H9 (cell line): ENCODE measurements around the gene CD300LD. TPM values are rescaled to one million over a fixed set of nuclear protein-coding genes. Genes with fewer than 3 reads are reported as not detected.

Experiments used
- DNase-seq: peaks from one replicate; pipeline ENCODE4 v3.0.0-alpha.2; 2017
- H2AFZ ChIP-seq: one replicate; pipeline ENCODE4 v1.6.1; 2013; ENCODE audit warnings: mild to moderate bottlenecking, low read length, control low read depth, moderate library complexity
- H2AK5ac ChIP-seq: 2 replicates; pipeline ENCODE4 v1.6.1; 2013; ENCODE audit warnings: low read length, control low read depth, mixed read lengths; ENCODE audit not compliant: insufficient read length
- H2BK120ac ChIP-seq: one replicate; pipeline ENCODE4 v1.6.1; 2013; ENCODE audit warnings: low read depth, mild to moderate bottlenecking, low read length, control low read depth, inconsistent platforms; ENCODE audit not compliant: poor library complexity, severe bottlenecking
- H2BK12ac ChIP-seq: 2 replicates; pipeline ENCODE4 v1.6.1; 2013; ENCODE audit warnings: low read length, control low read depth, mixed read lengths, low read depth; ENCODE audit not compliant: insufficient read length
- H2BK15ac ChIP-seq: 2 replicates; pipeline ENCODE4 v1.6.1; 2013; ENCODE audit warnings: low read depth, low read length, control low read depth
- H2BK20ac ChIP-seq: one replicate; pipeline ENCODE4 v1.6.1; 2013; ENCODE audit warnings: low read depth, mild to moderate bottlenecking, low read length, control low read depth, inconsistent platforms; ENCODE audit not compliant: poor library complexity, severe bottlenecking
- H2BK5ac ChIP-seq: 2 replicates; pipeline ENCODE4 v1.6.1; 2013; ENCODE audit warnings: low read length, control low read depth, mixed read lengths; ENCODE audit not compliant: insufficient read length
- H3K14ac ChIP-seq: 2 replicates; pipeline ENCODE4 v1.6.1; 2013; ENCODE audit warnings: low read length, control low read depth; ENCODE audit not compliant: insufficient read depth
- H3K18ac ChIP-seq: 2 replicates; pipeline ENCODE4 v1.6.1; 2013; ENCODE audit warnings: low read depth, mild to moderate bottlenecking, mixed read lengths, low read length, control low read depth; ENCODE audit not compliant: insufficient read length
- H3K23ac ChIP-seq: 2 replicates; pipeline ENCODE4 v1.6.1; 2013; ENCODE audit warnings: low read length, control low read depth, mixed read lengths, low read depth; ENCODE audit not compliant: insufficient read length
- H3K23me2 ChIP-seq: 2 replicates; pipeline ENCODE4 v1.6.1; 2013; ENCODE audit warnings: low read depth, mild to moderate bottlenecking, mixed read lengths, low read length, control low read depth; ENCODE audit not compliant: insufficient read length, poor library complexity, severe bottlenecking
- H3K27ac ChIP-seq: 2 replicates; pipeline ENCODE4 v1.5.1; 2013; ENCODE audit warnings: low read length, control low read depth, mixed read lengths, low read depth; ENCODE audit not compliant: insufficient read length
- H3K27me3 ChIP-seq: 2 replicates; pipeline ENCODE4 v1.6.1; 2013; ENCODE audit warnings: low read length, control low read depth, inconsistent platforms; ENCODE audit not compliant: insufficient read depth
- H3K4ac ChIP-seq: 2 replicates; pipeline ENCODE4 v1.6.1; 2013; ENCODE audit warnings: low read depth, mild to moderate bottlenecking, control low read depth, inconsistent platforms, low read length, moderate library complexity
- H3K4me1 ChIP-seq: 2 replicates; pipeline ENCODE4 v1.6.1; 2013; ENCODE audit warnings: low read length, control low read depth, inconsistent platforms; ENCODE audit not compliant: insufficient read depth
- H3K4me2 ChIP-seq: 2 replicates; pipeline ENCODE4 v1.6.1; 2013; ENCODE audit warnings: low read length, control low read depth, mixed read lengths; ENCODE audit not compliant: insufficient read length, insufficient read depth
- H3K56ac ChIP-seq: 2 replicates; pipeline ENCODE4 v1.6.1; 2013; ENCODE audit warnings: low read depth, mild to moderate bottlenecking, mixed read lengths, low read length, control low read depth; ENCODE audit not compliant: insufficient read length
- H3K79me1 ChIP-seq: 2 replicates; pipeline ENCODE4 v1.6.1; 2013; ENCODE audit warnings: low read depth, mild to moderate bottlenecking, moderate library complexity, low read length, control low read depth, inconsistent platforms; ENCODE audit not compliant: insufficient read depth, poor library complexity, severe bottlenecking
- H3K79me2 ChIP-seq: 2 replicates; pipeline ENCODE4 v1.6.1; 2013; ENCODE audit warnings: low read length, control low read depth, inconsistent platforms; ENCODE audit not compliant: insufficient read depth
- H3K9ac ChIP-seq: 2 replicates; pipeline ENCODE4 v1.6.1; 2013; ENCODE audit warnings: low read length, control low read depth, mixed read lengths; ENCODE audit not compliant: insufficient read length; ENCODE audit errors: extremely low read depth
- H3K9me3 ChIP-seq: one replicate; pipeline ENCODE4 v1.6.1; 2013; ENCODE audit warnings: low read depth, low read length, inconsistent platforms; ENCODE audit not compliant: control insufficient read depth
- H3T11ph ChIP-seq: one replicate; pipeline ENCODE4 v1.6.1; 2013; ENCODE audit warnings: mild to moderate bottlenecking, low read length, control low read depth, inconsistent platforms
- H4K20me1 ChIP-seq: one replicate; pipeline ENCODE4 v1.6.1; 2013; ENCODE audit not compliant: control insufficient read depth, insufficient read length, insufficient read depth
- H4K5ac ChIP-seq: 2 replicates; pipeline ENCODE4 v1.6.1; 2013; ENCODE audit warnings: low read depth, mild to moderate bottlenecking, mixed read lengths, low read length, control low read depth; ENCODE audit not compliant: insufficient read length
- H4K8ac ChIP-seq: replicated peaks from 2 replicates; pipeline ENCODE4 v1.6.1; 2013; ENCODE audit warnings: low read length, control low read depth, mixed read lengths, low read depth; ENCODE audit not compliant: insufficient read length
- H4K91ac ChIP-seq: 2 replicates; pipeline ENCODE4 v1.6.1; 2013; ENCODE audit warnings: low read depth, mild to moderate bottlenecking, moderate library complexity, mixed read lengths, low read length, control low read depth; ENCODE audit not compliant: insufficient read length
- H3K27ac Mint-ChIP-seq, 3 experiments: 2 replicates in 2 of 3; 3 replicates in 1 of 3; pipeline ENCODE4 v1.8.0; 2020 to 2021; ENCODE audit warnings: mixed read lengths in 3 of 3, mild to moderate bottlenecking in 1 of 3, moderate library complexity in 1 of 3
- H3K27me3 Mint-ChIP-seq: 2 replicates; pipeline ENCODE4 v1.8.0; 2021; ENCODE audit warnings: low read depth, mild to moderate bottlenecking, moderate library complexity, mixed read lengths
- H3K36me3 Mint-ChIP-seq, 3 experiments: 2 replicates in 2 of 3; 3 replicates in 1 of 3; pipeline ENCODE4 v1.8.0; 2020 to 2021; ENCODE audit warnings: low read depth in 3 of 3, mixed read lengths in 3 of 3; ENCODE audit not compliant: insufficient read depth in 1 of 3
- H3K4me1 Mint-ChIP-seq, 2 experiments: 2 replicates each; pipeline ENCODE4 v1.8.0; 2020; ENCODE audit warnings: mixed read lengths in 2 of 2
- H3K4me3 Mint-ChIP-seq, 2 experiments: 2 replicates in 1 of 2; 3 replicates in 1 of 2; pipeline ENCODE4 v1.8.0; 2020 to 2021; ENCODE audit warnings: mild to moderate bottlenecking in 2 of 2, mixed read lengths in 2 of 2, moderate library complexity in 1 of 2
- H3K9me3 Mint-ChIP-seq, 2 experiments: 2 replicates in 1 of 2; 3 replicates in 1 of 2; pipeline ENCODE4 v1.8.0; 2020; ENCODE audit warnings: mild to moderate bottlenecking in 2 of 2, mixed read lengths in 2 of 2, moderate library complexity in 1 of 2
- WGBS: extraction: QIAGEN DNeasy Blood & Tissue Kit; methylation state at CpG from one replicate; pipeline ENCODE4 v1.1.7; 2013; ENCODE audit warnings: missing lambda C conversion rate, low lambda C conversion rate, mixed read lengths; ENCODE audit not compliant: insufficient read length; ENCODE audit errors: extremely low coverage; 5-methylcytosine and 5-hydroxymethylcytosine counted together
- total RNA-seq: library from RNA; stranded (reverse); gene quantifications from 2 replicates; pipeline ENCODE4 v1.2.1, GENCODE V29; 2021
- TF ChIP-seq, protein P1 (sequence below): fragments of 200-600 bp; sonication (generic); conservative IDR thresholded peaks from 3 replicates; pipeline ENCODE4 v1.8.0; 2021; ENCODE audit warnings: antibody characterized with exemption, mild to moderate bottlenecking

CD300LD gene
- total RNA-seq, 1 experiment from 2014 or later: not detected

DNA sequence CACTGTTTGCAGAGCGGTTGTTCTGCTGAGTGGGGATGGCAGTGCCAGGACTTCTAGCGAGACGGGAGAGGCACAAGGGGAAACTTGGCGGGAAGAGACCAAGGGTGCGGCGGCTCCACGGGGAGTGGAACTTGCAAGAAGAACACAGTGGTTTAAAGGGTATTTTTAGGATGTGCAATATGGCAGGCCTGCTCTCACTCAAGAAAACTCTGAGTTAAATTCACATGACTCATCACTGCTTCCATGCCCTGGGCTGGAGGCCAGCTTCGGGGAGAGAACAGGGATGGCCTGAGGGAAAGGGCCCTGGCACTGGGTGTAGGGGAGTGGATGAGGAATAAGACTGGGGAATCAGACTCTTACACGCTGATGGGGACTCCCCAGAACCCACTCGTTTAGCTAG, 13.3 kb upstream of the CD300LD start:
- no peak for DNase-seq
- H2BK20ac ChIP-seq: no peak overlapping the region
- H3K27ac Mint-ChIP-seq: no peak overlapping the region
- H3K36me3 Mint-ChIP-seq: no peaks in the 10 kb centered on the region
- no peaks in the 10 kb centered on the region for H3K27me3 ChIP-seq
- H3K27me3 Mint-ChIP-seq: peaks cover 27% of the 10 kb centered on the region
- TF ChIP-seq, protein P1, sequence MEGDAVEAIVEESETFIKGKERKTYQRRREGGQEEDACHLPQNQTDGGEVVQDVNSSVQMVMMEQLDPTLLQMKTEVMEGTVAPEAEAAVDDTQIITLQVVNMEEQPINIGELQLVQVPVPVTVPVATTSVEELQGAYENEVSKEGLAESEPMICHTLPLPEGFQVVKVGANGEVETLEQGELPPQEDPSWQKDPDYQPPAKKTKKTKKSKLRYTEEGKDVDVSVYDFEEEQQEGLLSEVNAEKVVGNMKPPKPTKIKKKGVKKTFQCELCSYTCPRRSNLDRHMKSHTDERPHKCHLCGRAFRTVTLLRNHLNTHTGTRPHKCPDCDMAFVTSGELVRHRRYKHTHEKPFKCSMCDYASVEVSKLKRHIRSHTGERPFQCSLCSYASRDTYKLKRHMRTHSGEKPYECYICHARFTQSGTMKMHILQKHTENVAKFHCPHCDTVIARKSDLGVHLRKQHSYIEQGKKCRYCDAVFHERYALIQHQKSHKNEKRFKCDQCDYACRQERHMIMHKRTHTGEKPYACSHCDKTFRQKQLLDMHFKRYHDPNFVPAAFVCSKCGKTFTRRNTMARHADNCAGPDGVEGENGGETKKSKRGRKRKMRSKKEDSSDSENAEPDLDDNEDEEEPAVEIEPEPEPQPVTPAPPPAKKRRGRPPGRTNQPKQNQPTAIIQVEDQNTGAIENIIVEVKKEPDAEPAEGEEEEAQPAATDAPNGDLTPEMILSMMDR: no peak
- H4K5ac ChIP-seq: no peak overlapping the region
- no peaks in the 10 kb centered on the region for H3K9me3 ChIP-seq
- no peaks in the 10 kb centered on the region for H3K79me2 ChIP-seq
- no peaks in the 10 kb centered on the region; a peak in 1 of 4 replicates for H3K4me1 Mint-ChIP-seq
- no CpG with 5 or more reads among the region's 10 CpGs for WGBS
- H3T11ph ChIP-seq: no peak overlapping the region
- no peak overlapping the region for H2BK5ac ChIP-seq
- no peak overlapping the region for H3K14ac ChIP-seq
- no peak overlapping the region for H4K8ac ChIP-seq
- H4K91ac ChIP-seq: no peak overlapping the region
- H4K20me1 ChIP-seq: no peaks in the 10 kb centered on the region
- no peak overlapping the region for H2AFZ ChIP-seq
- no peak overlapping the region for H3K56ac ChIP-seq
- no peaks in the 10 kb centered on the region for H3K4me1 ChIP-seq
- H3K4me3 Mint-ChIP-seq: no peak overlapping the region
- no peak overlapping the region for H2BK15ac ChIP-seq
- H2AK5ac ChIP-seq: no peak overlapping the region
- H3K18ac ChIP-seq: no peak overlapping the region
- no peaks in the 10 kb centered on the region for H3K79me1 ChIP-seq
- no peak overlapping the region for H2BK120ac ChIP-seq
- no peak overlapping the region for H3K4me2 ChIP-seq
- no peak overlapping the region for H2BK12ac ChIP-seq
- H3K9me3 Mint-ChIP-seq: 0 out of 5 replicates have a peak, but pooled peaks cover 0 to 1% of the 10 kb centered on the region in 2 experiments
- no peak overlapping the region for H3K23ac ChIP-seq
- H3K27ac ChIP-seq: no peak overlapping the region
- H3K4ac ChIP-seq: no peak overlapping the region
- no peaks in the 10 kb centered on the region for H3K23me2 ChIP-seq
- no peak overlapping the region for H3K9ac ChIP-seq
